ENCODE data around the gene SLC39A1.

GRCh38 chr1:153929426-153929825, 33.9 kb downstream of the SLC39A1 start:
- TF ChIP-seq CTCF (IDR thresholded peaks at IDR 0.05; ENCODE audit: extremely low read depth in 1 of 2, insufficient read depth in 1 of 2, low read depth in 1 of 2, low read length in 2 of 2): no peak
- TF ChIP-seq POLR2A (IDR thresholded peaks at IDR 0.05; ENCODE audit: low read depth, low read length): no peak
- TF ChIP-seq MAX (IDR thresholded peaks at IDR 0.05; ENCODE audit: insufficient read depth, insufficient read length): no peak
- no peak for TF ChIP-seq JUN (IDR thresholded peaks at IDR 0.05; ENCODE audit: borderline replicate concordance, insufficient read depth, insufficient read length, low read depth)
- no peak for TF ChIP-seq POLR2AphosphoS5 (IDR thresholded peaks at IDR 0.05; ENCODE audit: insufficient read depth, low read depth, low read length)
- no peak for TF ChIP-seq EZH2 (IDR thresholded peaks at IDR 0.05; ENCODE audit: borderline replicate concordance, low read depth, low read length, severe bottlenecking)
